C4-2B (cell line): Measurements from ENCODE around the gene PPP3R1.

Source experiments
- ZFX ChIP-seq: fragments of 450-650 bp; IDR thresholded peaks from 2 replicates; pipeline ENCODE4 v1.6.1; 2017
- TF ChIP-seq, protein P1 (sequence below): fragments of 450-650 bp; conservative IDR thresholded peaks from 2 replicates; pipeline ENCODE4 v1.5.1; 2017; ENCODE audit warnings: mild to moderate bottlenecking

DNA sequence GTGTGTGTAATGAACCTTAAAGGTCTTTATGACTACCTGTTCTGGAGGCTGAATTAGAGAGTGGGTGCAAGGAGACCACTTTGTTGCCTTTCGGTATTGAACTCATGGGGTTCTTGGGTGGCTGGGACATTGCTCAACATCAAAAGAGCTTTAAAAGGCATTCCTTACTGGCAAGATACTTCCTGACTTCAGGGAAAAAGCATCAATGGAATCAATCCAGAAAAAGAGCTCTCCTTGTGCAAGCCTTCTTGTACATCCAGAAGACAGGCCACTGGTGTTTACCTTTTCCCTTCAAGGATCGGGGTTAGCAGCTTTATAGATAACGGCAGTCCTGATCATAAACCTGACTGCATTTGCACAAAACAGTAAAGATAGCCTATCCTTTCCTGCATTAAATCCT, 85.1 kb downstream of the PPP3R1 start:
- TF ChIP-seq, protein P1, sequence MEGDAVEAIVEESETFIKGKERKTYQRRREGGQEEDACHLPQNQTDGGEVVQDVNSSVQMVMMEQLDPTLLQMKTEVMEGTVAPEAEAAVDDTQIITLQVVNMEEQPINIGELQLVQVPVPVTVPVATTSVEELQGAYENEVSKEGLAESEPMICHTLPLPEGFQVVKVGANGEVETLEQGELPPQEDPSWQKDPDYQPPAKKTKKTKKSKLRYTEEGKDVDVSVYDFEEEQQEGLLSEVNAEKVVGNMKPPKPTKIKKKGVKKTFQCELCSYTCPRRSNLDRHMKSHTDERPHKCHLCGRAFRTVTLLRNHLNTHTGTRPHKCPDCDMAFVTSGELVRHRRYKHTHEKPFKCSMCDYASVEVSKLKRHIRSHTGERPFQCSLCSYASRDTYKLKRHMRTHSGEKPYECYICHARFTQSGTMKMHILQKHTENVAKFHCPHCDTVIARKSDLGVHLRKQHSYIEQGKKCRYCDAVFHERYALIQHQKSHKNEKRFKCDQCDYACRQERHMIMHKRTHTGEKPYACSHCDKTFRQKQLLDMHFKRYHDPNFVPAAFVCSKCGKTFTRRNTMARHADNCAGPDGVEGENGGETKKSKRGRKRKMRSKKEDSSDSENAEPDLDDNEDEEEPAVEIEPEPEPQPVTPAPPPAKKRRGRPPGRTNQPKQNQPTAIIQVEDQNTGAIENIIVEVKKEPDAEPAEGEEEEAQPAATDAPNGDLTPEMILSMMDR, result no peak
- no peak for TF ChIP-seq ZFX
